Hypothalamus (tissue), 51 donors: ENCODE measurements around the gene STAG1.
"Not testable (repeated sequence)": the region's sequence is repeated elsewhere in the genome, so short reads cannot be mapped to it uniquely, and the experiment has no call there.

Experiments
- DNase-seq, 51 donors: peaks; one replicate each; lab custom pipeline; 2025; lab: John Stamatoyannopoulos, UW

Gene STAG1

DNA sequence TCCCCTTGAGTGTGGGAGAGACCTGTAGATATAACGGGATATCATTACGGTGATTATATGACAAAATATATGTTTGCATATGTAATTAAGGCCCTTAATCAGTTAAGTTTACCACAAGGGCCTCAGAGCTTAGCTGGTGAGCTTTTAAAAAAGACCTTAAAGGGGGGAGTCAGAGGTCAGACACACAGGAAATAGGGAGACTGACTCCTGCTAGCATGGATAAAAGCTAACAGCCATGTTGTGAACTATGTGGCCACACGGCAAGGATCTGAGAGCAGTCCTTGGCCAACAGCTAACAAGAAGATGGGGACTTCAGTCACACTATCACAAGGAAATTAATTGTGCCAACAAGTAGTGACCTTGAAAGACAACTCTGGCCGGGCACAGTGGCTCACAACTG is 3.1 kb downstream of the STAG1 start:
- no peak for DNase-seq

- DNase-seq = no peak
Observed at GRCh38 chr3:136745916-136746315, 6.3 kb downstream of the STAG1 start.

GRCh38 chr3:136741063-136741462 is 11.1 kb downstream of the STAG1 start:
- no peak for DNase-seq

DNA sequence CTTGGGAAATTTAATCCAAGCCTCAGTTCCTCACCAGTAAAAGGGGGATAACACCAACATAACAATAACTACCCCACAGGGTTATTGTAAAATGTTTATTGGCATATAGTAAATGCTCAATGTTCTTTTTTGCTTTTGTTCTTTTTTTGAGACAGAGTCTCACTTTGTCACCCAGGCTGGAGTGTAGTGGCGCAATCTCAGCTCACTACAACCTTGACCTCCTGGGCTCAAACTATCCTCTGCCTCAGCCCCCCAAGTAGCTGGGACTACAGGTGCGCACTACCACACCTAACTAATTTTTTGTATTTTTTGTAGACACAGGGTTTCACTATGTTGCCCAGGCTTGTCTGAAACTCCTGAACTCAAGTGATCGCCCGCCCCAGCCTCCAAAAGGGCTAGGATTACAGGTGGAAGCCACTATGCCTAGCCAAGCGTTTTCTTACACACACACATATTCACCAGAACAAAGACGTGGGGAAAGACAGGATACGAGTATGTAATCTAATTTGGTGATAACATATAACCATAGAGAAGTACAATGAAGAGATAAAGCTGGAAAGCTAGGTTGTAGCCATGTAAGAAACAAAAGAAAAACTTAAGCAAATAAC is 11.7 kb downstream of the STAG1 start:
- no peak for DNase-seq

- not testable (repeated sequence) for DNase-seq
Observed at GRCh38 chr3:136736950-136737349, 15.2 kb downstream of the STAG1 start.

DNA sequence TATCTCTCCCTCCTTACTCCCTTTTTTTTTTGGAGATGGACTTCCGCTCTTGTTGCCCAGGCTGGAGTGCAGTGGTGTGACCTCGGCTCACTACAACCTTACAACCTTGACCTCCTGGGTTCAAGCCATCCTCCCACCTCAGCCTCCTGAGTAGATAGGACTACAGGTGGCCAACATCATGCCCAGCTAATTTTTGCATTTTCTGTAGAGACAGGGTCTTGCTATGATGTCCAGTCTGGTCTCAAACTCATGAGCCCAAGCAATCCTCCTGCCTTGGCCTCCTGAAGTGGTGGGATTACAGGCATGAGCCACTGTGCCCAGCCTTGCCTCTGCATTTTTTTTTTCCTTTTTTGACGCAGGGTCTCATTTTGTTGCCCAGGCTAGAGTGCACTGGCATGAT is 17.1 kb downstream of the STAG1 start:
- DNase-seq = no peak

DNA sequence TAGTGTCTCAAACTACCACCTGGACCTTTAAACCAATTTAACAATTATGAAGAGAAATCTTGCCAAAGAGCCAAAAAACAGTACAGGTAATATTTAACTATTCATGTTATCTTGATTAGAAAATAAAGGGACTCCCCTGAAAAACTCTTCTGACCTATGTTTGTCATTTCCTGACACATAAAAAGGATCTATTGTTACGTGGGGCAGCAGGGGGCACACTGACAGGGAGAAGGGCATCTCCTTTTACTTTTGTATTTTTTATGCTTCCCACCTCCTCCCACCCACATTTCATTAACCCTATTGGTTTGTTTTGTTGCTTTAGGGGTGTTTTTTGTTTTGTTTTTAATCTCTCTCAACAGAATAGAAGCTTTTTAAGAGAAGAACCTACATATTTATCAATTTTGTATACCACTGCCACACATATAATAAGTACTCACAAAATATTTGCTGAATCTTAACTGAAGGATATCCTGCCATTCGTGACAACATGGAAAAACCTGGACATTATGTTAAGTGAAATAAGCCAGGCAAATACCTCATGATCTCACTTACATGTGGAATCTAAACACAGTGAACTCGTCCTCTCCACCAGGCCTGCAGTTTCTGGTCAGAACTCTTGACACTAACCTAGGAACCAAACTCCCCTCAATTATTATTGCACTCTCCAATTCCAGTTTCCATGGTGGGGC is 17.7 kb downstream of the STAG1 start:
- DNase-seq = no peak

DNA sequence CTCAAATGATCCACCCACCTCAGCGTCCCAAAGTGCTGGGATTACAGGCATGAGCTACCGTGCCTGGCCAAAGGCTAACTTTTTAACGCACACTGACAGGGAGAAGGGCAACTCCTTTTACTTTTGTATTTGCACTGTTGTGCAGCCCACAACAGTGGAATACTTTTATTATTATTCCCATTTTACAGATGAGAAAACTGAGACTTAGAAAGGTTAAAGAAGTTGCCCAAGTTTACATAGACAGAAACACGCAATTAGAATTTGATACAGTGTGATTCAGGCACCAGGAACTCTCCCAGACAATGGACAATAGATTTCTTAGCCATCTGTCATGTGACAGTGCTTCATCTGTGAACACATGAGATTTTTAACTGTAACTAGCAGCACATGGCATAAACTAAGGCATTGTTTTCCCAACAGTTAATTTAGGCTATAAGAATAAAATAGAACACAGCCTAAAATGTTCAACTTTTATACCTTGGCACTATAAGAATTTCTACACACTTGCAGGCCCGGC is 18.8 kb downstream of the STAG1 start:
- no peak for DNase-seq

DNA sequence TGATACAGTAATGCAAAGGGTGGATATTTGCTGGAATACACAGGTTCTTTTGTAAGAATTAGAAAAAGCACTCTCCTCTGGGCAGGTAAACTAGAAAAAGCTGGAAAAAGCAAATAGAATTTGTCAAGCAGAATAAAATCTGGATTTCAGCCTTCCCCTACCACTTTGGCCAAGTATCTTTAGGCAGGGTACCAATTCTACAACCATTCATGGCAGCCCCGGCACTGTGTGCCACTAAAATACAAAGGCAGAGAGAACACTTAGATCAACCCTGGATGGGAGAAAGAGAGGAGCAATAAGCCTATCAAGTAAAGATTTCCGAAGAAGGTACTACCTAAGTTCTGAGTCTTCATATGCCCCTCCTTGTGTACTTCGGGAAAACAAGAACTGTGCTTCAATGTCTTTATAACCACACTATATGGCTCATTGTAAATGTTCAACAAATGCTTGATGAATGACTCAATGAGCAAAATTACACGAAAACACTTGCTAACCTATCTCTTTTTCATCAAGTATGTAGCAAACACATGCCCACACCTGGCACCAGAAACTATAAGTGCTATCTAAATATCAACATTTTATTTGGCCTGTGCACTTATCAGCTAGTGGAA is 20.8 kb downstream of the STAG1 start:
- DNase-seq = peak in 8 of 51 donors; percentile 3 to 23 (median 8)

DNA sequence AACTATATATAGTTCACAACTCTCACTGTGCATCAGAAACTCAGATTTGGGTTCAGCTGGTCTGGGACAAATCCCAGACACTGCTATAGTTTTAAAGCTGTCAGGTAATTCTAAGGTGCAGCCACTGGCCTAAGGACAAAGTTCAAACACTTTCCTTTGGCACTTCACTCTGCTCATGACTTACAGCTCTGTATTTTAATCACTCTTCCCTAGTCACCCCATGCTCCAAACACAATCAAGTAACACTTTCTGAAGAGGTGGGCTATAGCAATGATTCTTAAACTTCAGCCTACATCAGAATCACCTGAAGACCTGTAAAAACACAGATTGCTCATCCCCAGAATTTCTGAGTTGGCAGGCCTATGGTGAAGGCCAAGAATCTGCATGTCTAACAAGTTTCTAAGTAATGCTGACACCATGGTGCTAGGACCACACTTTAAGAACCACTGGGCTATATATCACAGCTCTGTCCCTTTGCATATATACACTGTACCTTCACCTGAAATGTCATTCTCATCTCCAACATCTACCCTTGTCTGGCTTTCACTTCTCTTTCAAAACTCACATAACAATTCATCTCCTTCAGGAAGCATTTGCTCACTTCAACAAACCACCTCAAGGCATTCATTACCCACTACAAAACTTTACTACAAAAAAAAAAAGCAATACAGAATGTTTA is 21.4 kb downstream of the STAG1 start:
- DNase-seq = no peak

DNA sequence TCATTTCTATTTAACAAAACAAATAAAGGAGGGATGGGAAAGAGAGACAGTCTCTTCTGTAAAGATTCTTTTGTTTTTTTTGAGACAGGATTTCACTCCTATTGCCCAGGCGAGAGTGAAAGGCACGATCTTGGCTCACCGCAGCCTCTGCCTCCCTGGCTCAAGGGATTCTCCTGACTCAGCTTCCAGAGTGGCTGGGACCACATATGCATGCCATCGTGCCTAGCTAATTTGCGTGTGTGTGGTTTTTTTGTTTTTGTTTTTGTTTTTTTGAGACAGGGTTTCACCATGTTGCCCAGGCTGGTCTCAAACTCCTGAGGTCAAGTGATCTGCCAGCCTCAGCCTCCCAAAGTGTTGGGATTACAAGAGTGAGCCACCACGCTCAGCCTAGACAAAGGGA is 23.3 kb downstream of the STAG1 start:
- DNase-seq = peak in 19 of 51 donors; percentile 2 to 49 (median 14)

DNA sequence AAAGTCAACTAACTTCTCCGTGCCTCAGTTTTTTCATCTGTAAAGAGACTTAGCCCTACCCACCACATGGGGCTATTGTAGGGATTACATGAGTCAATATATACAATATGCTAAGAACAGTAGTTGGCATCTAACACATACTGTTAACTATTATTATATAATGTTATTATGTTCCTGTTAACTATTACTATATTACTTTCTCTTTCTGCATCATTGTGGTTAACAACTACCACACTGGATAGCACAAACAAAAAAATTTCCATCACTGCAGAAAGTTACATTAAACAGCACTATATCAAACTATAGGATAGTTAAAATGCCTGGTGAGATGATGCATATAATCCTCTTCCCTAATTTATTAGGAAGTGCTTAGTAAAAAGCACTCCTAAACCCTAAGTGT is 23.7 kb downstream of the STAG1 start:
- no peak for DNase-seq

DNA sequence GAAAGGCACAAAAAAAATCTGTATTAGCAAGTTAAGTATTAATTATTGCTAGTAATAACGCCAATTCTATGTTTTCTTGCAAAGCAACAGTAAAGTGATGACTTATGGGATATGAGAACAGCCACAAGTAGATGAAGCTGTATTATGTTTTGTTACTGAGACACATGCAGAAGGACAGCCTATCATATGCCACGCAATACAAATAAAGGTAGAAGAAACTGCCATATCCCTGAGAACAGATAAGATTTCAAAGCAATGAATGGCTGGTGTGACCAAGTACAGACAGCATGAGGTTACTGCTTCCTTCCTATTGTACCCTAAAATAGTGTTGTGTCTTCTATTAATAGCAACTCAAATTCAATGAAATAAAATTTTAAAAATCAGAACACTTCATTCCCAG is 26.7 kb downstream of the STAG1 start:
- DNase-seq = no peak

DNA sequence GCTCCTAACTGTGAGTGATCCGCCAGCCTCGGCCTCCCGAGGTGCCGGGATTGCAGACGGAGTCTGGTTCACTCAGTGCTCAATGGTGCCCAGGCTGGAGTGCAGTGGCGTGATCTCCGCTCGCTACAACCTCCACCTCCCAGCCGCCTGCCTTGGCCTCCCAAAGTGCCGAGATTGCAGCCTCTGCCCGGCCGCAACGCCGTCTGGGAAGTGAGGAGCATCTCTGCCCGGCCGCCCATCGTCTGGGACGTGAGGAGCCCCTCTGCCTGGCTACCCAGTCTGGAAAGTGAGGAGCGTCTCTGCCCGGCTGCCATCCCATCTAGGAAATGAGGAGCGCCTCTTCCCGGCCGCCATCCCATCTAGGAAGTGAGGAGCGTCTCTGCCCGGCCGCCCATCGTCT is 29.3 kb downstream of the STAG1 start:
- DNase-seq = not testable (repeated sequence)

- DNase-seq = not testable (repeated sequence)
Observed at GRCh38 chr3:136722399-136722798, 29.8 kb downstream of the STAG1 start.

DNA sequence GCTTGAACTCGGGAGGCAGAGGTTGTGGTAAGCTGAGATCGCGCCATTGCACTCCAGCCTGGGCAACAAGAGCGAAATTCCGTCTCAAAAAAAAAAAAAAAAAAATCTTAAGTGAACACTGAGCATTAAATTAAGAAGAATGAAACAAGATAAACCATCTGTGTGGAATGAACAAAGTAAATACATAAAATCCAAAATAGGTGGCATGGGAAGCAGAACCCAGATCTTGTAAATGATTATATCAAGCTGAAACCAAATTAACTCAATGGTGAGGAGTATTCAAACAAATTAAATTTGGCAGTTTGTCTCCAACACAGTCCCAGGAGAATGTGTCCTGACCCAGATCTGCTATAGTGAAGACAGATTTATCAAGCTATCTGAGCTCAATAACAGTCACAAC is 32.1 kb downstream of the STAG1 start:
- DNase-seq = no peak

GRCh38 chr3:136716629-136717028 is 35.5 kb downstream of the STAG1 start:
- DNase-seq = no peak

GRCh38 chr3:136714020-136714419 is 38.2 kb downstream of the STAG1 start:
- no peak for DNase-seq

- no peak for DNase-seq
Observed at GRCh38 chr3:136712941-136713340, 39.2 kb downstream of the STAG1 start.

DNA sequence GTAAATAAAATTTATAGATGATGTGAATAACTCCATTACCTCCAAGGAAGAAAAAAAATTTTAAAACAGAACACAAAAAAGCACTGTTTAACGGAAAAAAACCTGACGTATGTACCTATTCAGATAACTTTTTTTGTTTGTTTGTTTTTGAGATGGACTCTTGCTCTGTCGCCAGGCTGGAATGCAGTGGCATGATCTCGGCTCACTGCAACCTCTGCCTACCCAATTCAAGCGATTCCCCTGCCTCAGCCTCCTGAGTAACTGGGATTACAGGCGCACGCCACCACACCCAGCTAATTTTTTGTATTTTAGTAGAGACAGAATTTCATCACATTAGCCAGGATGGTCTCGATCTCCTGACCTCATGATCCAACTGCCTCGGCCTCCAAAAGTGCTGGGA is 40.3 kb downstream of the STAG1 start:
- DNase-seq = not testable (repeated sequence)

DNA sequence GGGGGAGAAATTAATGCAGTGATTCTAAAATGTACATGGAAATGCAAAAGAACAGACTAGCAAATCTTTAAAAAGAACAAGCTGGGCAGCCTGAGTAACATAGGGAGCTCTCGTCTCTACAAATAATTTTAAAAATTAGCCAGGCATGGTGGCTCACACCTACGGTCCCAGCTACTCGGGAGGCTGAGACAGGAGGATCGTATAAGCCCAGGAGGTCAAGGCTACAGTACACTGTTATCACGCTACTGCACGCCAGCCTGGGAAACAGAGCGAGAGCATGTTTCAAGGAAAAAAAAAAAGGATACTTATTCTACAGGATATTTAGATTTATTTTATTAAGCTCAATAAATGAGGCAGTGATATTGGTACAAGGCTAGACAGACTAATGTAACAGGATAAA is 40.9 kb downstream of the STAG1 start:
- no peak for DNase-seq
